Cardiac muscle cell (in vitro differentiated cells and primary cell): ENCODE measurements around the gene BHLHA15. TPM values are rescaled to one million over a fixed set of nuclear protein-coding genes. Genes with fewer than 3 reads are reported as not detected.

Experiments
- DNase-seq, 2 donors: peaks; one replicate each; pipeline versions ENCODE4 v3.0.0 to v3.0.0-alpha.2; 2010 to 2017; ENCODE audit warnings: low read depth in 1 of 2, low spot score in 1 of 2
- H3K27ac ChIP-seq: fragments of 200-600 bp; sonication (generic); 2 replicates; pipeline ENCODE4 v1.5.1; 2016
- H3K27me3 ChIP-seq: fragments of 200-600 bp; sonication (generic); 2 replicates; pipeline ENCODE4 v1.6.0; 2016; ENCODE audit warnings: control low read depth
- H3K36me3 ChIP-seq: fragments of 200-600 bp; sonication (generic); 2 replicates; pipeline ENCODE4 v1.5.1; 2016; ENCODE audit warnings: control low read depth
- H3K4me1 ChIP-seq: fragments of 200-600 bp; sonication (generic); 2 replicates; pipeline ENCODE4 v1.8.1; 2017; ENCODE audit warnings: low read depth, mild to moderate bottlenecking, mixed run types
- H3K4me3 ChIP-seq: fragments of 200-600 bp; sonication (generic); 2 replicates; pipeline ENCODE4 v1.5.1; 2016; ENCODE audit warnings: mild to moderate bottlenecking
- H3K9me3 ChIP-seq: fragments of 200-600 bp; sonication (generic); 2 replicates; pipeline ENCODE4 v1.5.1; 2017; ENCODE audit warnings: low read depth, mild to moderate bottlenecking, control low read depth
- CTCF ChIP-seq: IDR thresholded peaks from 2 replicates; pipeline ENCODE4 v1.5.1; 2012; ENCODE audit warnings: low read depth, mild to moderate bottlenecking, low read length
- polyA plus RNA-seq: library from polyadenylated mRNA; unstranded; fragments of >200 nt; fragmentation: Nextera tagmentation; extraction: Ambion mirVana; gene quantifications from 2 replicates; pipeline ENCODE4 v1.2.1, GENCODE V29; 2016
- total RNA-seq: library from RNA; depleted of rRNA; stranded (reverse); fragments of >200 nt; gene quantifications from 2 replicates; pipeline ENCODE4 v1.2.3, GENCODE V29; 2016

BHLHA15 gene
- total and polyA plus RNA-seq, 2 experiments from 2014 or later: 2.2 TPM; not detected in 1

- peaks cover 24% of the 10 kb centered on the region for H3K36me3 ChIP-seq
- no peaks in the 10 kb centered on the region for H3K27me3 ChIP-seq
- H3K27ac ChIP-seq: no peak overlapping the region
- DNase-seq: no peak
- no peak overlapping the region for H3K4me3 ChIP-seq
- no peak for TF ChIP-seq CTCF
- H3K4me1 ChIP-seq: no peaks in the 10 kb centered on the region
- no peaks in the 10 kb centered on the region for H3K9me3 ChIP-seq
These were observed 21.7 kb upstream of the BHLHA15 start for GRCh38 chr7:98189559-98189958.

GRCh38 chr7:98191668-98192431 lies 19.4 kb upstream of the BHLHA15 start:
- no peak for TF ChIP-seq CTCF
- Histone ChIP-seq H3K4me3 (no peak overlapping the region), H3K36me3 (peaks cover 31% of the 10 kb centered on the region), H3K9me3 (no peaks in the 10 kb centered on the region), H3K27ac (no peak overlapping the region), H3K27me3 (no peaks in the 10 kb centered on the region), H3K4me1 (no peaks in the 10 kb centered on the region)
- no peak for DNase-seq

- Histone ChIP-seq H3K4me3 (no peak overlapping the region), H3K4me1 (no peaks in the 10 kb centered on the region), H3K36me3 (peaks cover 28% of the 10 kb centered on the region), H3K9me3 (no peaks in the 10 kb centered on the region), H3K27ac (no peak overlapping the region), H3K27me3 (no peaks in the 10 kb centered on the region)
- DNase-seq: no peak
- TF ChIP-seq CTCF: no peak
These were observed 18.3 kb upstream of the BHLHA15 start for GRCh38 chr7:98192781-98193457.

GRCh38 chr7:98193474-98194180 lies 17.6 kb upstream of the BHLHA15 start:
- Histone ChIP-seq H3K27ac (no peak overlapping the region), H3K27me3 (no peaks in the 10 kb centered on the region), H3K4me3 (no peak overlapping the region), H3K9me3 (no peaks in the 10 kb centered on the region), H3K36me3 (peaks cover 28% of the 10 kb centered on the region), H3K4me1 (no peaks in the 10 kb centered on the region)
- DNase-seq: no peak
- TF ChIP-seq CTCF: no peak

- DNase-seq: no peak
- Histone ChIP-seq H3K9me3 (no peaks in the 10 kb centered on the region), H3K4me3 (no peak overlapping the region), H3K4me1 (no peaks in the 10 kb centered on the region), H3K36me3 (peaks cover 28% of the 10 kb centered on the region), H3K27ac (no peak overlapping the region), H3K27me3 (no peaks in the 10 kb centered on the region)
- TF ChIP-seq CTCF: no peak
These were observed 17.1 kb upstream of the BHLHA15 start for GRCh38 chr7:98194186-98194585.
